Fibroblast of pulmonary artery (primary cell): ENCODE data around the gene AFAP1L2.

Experiments
- DNase-seq: peaks from one replicate; pipeline ENCODE4 v3.0.0-alpha.2; 2010; ENCODE audit warnings: low read depth
- H3K4me3 ChIP-seq: replicated peaks from 2 replicates; pipeline ENCODE4 v1.5.1; 2011; ENCODE audit warnings: low read depth, mild to moderate bottlenecking, control low read depth, low read length, moderate library complexity
- CTCF ChIP-seq: IDR thresholded peaks from 2 replicates; pipeline ENCODE4 v1.5.1; 2011; ENCODE audit warnings: mild to moderate bottlenecking, control low read depth, low read length, inconsistent platforms; ENCODE audit errors: missing control alignments

The AFAP1L2 gene

GRCh38 chr10:114266521-114266920 lies 137.8 kb downstream of the AFAP1L2 start:
- no peak for TF ChIP-seq CTCF
- no peak overlapping the region for H3K4me3 ChIP-seq
- DNase-seq: peak; percentile 62

GRCh38 chr10:114265392-114266053 lies 138.8 kb downstream of the AFAP1L2 start:
- DNase-seq: no peak
- TF ChIP-seq CTCF: no peak
- H3K4me3 ChIP-seq: no peak overlapping the region

- no peak overlapping the region for H3K4me3 ChIP-seq
- TF ChIP-seq CTCF: no peak
- no peak for DNase-seq
Measured at GRCh38 chr10:114262496-114262895, 141.8 kb downstream of the AFAP1L2 start.

- peak; percentile 60 for DNase-seq
- no peak for TF ChIP-seq CTCF
- no peak overlapping the region for H3K4me3 ChIP-seq
Measured at GRCh38 chr10:114261076-114261475, 143.2 kb downstream of the AFAP1L2 start.

- DNase-seq: no peak
- H3K4me3 ChIP-seq: no peak overlapping the region
- TF ChIP-seq CTCF: no peak
Measured at GRCh38 chr10:114260366-114260765, 143.9 kb downstream of the AFAP1L2 start.

GRCh38 chr10:114259824-114260223 lies 144.5 kb downstream of the AFAP1L2 start:
- no peak overlapping the region for H3K4me3 ChIP-seq
- peak; percentile 42 for DNase-seq
- TF ChIP-seq CTCF: no peak

GRCh38 chr10:114258274-114258840 lies 145.9 kb downstream of the AFAP1L2 start:
- DNase-seq: no peak
- TF ChIP-seq CTCF: no peak
- no peak overlapping the region for H3K4me3 ChIP-seq
